Thoracic aorta (tissue), 2 donors: Measurements from ENCODE around the gene L1CAM. TPM values are rescaled to one million over a fixed set of nuclear protein-coding genes. Genes with fewer than 3 reads are reported as not detected.

ENCODE experiments used
- ATAC-seq: fragments of 150-250 bp; one replicate; pipeline ENCODE4 v1.8.0; 2017; ENCODE audit warnings: low read depth; ENCODE audit not compliant: insufficient number of reproducible peaks, low FRiP score
- DNase-seq: peaks from one replicate; pipeline ENCODE4 v3.0.0-alpha.2; 2020; ENCODE audit warnings: low spot score
- H3K27ac ChIP-seq, 2 donors: fragments of 200-600 bp; sonication (generic); 1 replicate in 1 of 2; 2 replicates in 1 of 2; pipeline ENCODE4 v1.5.1; 2016; ENCODE audit warnings: mild to moderate bottlenecking in 2 of 2, moderate library complexity in 2 of 2
- H3K27me3 ChIP-seq: fragments of 200-600 bp; sonication (generic); replicated peaks from 2 replicates; pipeline ENCODE4 v1.6.0; 2016; ENCODE audit warnings: mild to moderate bottlenecking; ENCODE audit not compliant: insufficient read depth
- H3K36me3 ChIP-seq: fragments of 200-600 bp; sonication (generic); one replicate; pipeline ENCODE4 v1.5.1; 2016
- H3K4me1 ChIP-seq, 2 donors: fragments of 200-600 bp; sonication (generic); 1 replicate in 1 of 2; 2 replicates in 1 of 2; pipeline versions ENCODE4 v1.5.1 to v1.6.0; 2016; ENCODE audit warnings: low read depth in 2 of 2, mild to moderate bottlenecking in 1 of 2; ENCODE audit not compliant: control insufficient read depth in 1 of 2
- H3K4me3 ChIP-seq: fragments of 200-600 bp; sonication (generic); 2 replicates; pipeline ENCODE4 v1.5.1; 2016; ENCODE audit warnings: mild to moderate bottlenecking
- H3K9me3 ChIP-seq: fragments of 200-600 bp; sonication (generic); 2 replicates; pipeline ENCODE4 v1.5.1; 2016
- total RNA-seq, 2 donors: library from RNA; depleted of rRNA; stranded (reverse); fragments of >200 nt; gene quantifications; one replicate each; pipeline versions ENCODE4 v1.1.0 to v1.2.3, GENCODE V29; 2016
- TF ChIP-seq, protein P1 (sequence below): fragments of 200-600 bp; sonication (generic); IDR thresholded peaks from one replicate; pipeline ENCODE4 v1.5.1; 2019; ENCODE audit warnings: antibody characterized with exemption

The L1CAM gene
- total RNA-seq, 2 donors from 2014 or later = 1.1 to 18.3 TPM

DNA sequence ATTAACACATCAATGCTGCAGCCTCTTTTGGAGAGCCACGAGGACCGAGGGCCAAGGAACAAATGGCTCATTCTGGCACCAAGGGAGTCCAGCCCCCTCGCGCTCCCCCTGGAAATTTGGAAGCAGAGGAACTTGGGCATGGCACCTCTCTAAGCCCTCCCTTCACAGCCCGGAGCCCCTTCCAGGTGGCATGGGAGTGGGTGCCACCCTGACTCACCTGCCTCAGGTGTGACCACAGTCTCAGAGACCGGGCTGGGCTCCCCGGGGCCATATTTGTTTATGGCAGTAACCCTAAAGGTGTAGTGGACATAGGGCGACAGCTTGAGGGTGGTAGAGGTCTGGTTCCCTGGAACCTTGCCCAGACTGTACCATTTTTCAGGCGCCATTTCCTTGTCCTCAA lies 18.8 kb downstream of the L1CAM start:
- Histone ChIP-seq H3K4me1 (no peaks in the 10 kb centered on the region), H3K36me3 (no peaks in the 10 kb centered on the region), H3K4me3 (no peak overlapping the region), H3K27me3 (no peaks in the 10 kb centered on the region), H3K27ac (no peak overlapping the region), H3K9me3 (no peaks in the 10 kb centered on the region)
- DNase-seq (no peak), ATAC-seq (no peak)
- TF ChIP-seq, protein P1, sequence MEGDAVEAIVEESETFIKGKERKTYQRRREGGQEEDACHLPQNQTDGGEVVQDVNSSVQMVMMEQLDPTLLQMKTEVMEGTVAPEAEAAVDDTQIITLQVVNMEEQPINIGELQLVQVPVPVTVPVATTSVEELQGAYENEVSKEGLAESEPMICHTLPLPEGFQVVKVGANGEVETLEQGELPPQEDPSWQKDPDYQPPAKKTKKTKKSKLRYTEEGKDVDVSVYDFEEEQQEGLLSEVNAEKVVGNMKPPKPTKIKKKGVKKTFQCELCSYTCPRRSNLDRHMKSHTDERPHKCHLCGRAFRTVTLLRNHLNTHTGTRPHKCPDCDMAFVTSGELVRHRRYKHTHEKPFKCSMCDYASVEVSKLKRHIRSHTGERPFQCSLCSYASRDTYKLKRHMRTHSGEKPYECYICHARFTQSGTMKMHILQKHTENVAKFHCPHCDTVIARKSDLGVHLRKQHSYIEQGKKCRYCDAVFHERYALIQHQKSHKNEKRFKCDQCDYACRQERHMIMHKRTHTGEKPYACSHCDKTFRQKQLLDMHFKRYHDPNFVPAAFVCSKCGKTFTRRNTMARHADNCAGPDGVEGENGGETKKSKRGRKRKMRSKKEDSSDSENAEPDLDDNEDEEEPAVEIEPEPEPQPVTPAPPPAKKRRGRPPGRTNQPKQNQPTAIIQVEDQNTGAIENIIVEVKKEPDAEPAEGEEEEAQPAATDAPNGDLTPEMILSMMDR = no peak

DNA sequence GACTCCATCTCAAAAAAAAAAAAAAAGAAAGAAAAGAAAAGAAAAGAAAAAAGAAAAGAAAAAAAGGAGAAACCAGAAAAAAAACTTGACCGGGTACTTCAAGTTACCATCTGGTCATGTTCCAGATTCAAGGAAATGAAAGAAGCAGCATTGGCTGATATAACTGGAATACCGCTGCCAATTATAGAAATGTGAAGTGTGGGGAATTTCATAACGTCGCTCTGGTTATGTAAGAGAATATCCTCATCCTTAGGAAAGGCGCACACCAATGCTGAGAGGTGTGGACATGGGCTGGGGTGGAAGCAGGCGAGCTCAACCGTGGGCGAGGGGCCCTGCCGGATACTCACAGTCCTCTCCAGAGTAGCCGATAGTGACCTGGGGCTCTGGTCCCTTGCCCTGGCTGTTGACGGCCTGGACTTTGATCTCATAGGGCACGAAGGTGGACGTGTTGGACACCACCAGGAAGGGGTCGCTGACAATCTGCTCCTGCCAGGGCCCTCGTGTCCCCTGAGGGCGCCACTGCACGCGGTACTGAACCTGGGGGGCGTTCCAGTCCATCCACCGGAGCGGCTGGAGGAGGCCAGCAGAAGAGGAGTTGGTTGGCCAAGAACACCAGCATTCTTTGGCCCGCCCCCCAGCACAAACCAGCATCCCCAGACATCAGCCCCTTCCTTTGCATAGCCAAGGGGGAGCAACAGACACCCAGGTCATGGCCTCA lies 19.5 kb downstream of the L1CAM start:
- Histone ChIP-seq H3K27ac (no peak overlapping the region), H3K36me3 (no peaks in the 10 kb centered on the region), H3K27me3 (no peaks in the 10 kb centered on the region), H3K9me3 (no peaks in the 10 kb centered on the region), H3K4me1 (no peaks in the 10 kb centered on the region), H3K4me3 (no peak overlapping the region)
- ATAC-seq (no peak), DNase-seq (no peak)
- TF ChIP-seq, protein P1 = no peak

GRCh38 chrX:153865685-153866084 lies 20.3 kb downstream of the L1CAM start:
- H3K9me3 ChIP-seq = no peaks in the 10 kb centered on the region
- H3K4me1 ChIP-seq = no peaks in the 10 kb centered on the region
- TF ChIP-seq, protein P1 = no peak
- ATAC-seq = no peak
- H3K4me3 ChIP-seq = no peak overlapping the region
- DNase-seq = no peak
- no peak overlapping the region for H3K27ac ChIP-seq
- H3K36me3 ChIP-seq = no peaks in the 10 kb centered on the region
- H3K27me3 ChIP-seq = no peaks in the 10 kb centered on the region

DNA sequence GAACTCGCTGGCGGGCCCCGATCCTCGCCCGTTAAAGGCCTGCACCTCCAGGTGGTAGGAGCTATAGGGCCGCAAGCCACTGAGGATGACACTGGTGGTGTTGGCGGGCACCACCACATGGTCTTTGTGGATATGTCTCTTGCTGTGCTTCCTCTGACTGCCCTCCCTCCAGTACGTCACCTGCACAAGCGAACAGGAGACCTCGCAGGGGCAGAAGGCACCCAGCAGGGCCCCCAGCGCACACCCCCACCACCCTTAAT lies 20.7 kb downstream of the L1CAM start:
- no peaks in the 10 kb centered on the region for H3K36me3 ChIP-seq
- H3K9me3 ChIP-seq = no peaks in the 10 kb centered on the region
- ATAC-seq (no peak), DNase-seq (no peak)
- no peaks in the 10 kb centered on the region for H3K27me3 ChIP-seq
- no peak overlapping the region for H3K27ac ChIP-seq
- no peak overlapping the region for H3K4me3 ChIP-seq
- TF ChIP-seq, protein P1 = no peak
- no peaks in the 10 kb centered on the region for H3K4me1 ChIP-seq

DNA sequence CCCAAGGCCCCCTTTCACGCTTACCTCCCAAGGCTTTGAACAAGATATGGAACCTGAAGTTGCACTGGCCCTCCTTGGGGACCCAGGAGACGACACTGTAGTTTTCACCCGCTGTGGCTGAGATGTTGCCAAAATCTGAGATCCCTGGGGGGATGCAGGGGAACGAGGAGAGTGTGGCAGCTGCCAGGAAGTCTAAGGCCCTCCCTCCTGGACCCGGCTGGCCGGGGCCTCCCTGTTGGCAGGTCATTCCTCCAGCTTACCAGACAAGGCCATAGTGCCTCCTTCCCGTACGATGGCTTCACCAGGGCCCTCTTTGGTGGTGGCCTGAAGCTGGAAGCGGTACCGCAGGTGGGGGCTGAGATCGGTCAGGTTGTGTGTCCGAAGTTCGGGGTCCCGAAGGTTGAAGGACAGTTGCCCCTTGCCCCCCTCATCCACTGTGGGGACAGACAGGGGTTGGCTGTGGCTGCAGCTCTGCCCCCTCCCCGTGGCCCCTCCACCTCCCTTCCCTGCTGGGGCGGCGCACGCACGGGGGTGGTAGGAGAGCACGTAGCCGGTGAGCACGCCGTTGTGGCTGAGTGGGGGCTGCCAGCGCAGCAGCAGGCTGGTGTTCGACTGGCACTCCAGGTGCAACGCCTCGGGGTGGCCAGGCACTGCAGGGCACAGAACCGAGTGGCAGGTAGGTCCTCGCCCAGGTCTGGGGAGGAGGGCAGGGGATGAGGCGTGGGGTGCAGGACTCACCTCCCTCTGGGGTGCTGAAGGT lies 21.2 kb downstream of the L1CAM start:
- TF ChIP-seq, protein P1 = no peak
- H3K27ac ChIP-seq = no peak overlapping the region
- ATAC-seq (no peak), DNase-seq (no peak)
- H3K9me3 ChIP-seq = no peaks in the 10 kb centered on the region
- H3K36me3 ChIP-seq = no peaks in the 10 kb centered on the region
- no peak overlapping the region for H3K4me3 ChIP-seq
- H3K4me1 ChIP-seq = no peaks in the 10 kb centered on the region
- H3K27me3 ChIP-seq = no peaks in the 10 kb centered on the region
